Stimulated activated naive CD4-positive, alpha-beta T cell (primary cell): ENCODE measurements around the gene ZNF394.
A peak's percentile ranks its signal among the peaks of the same experiment; 100 is the strongest.
"Not testable (repeated sequence)": the region's sequence is repeated elsewhere in the genome, so short reads cannot be mapped to it uniquely, and the experiment has no call there.

ENCODE experiments used
- DNase-seq, 6 experiments: peaks; one replicate each; lab custom pipeline; 2025; lab: John Stamatoyannopoulos, UW

The ZNF394 gene

GRCh38 chr7:99499721-99500636 is at the start of gene ZNF394:
Gene ZNF394 (minus strand): TSS chr7:99500281. CDS start chr7:99500093, 188 bp downstream.
- DNase-seq, result peak; percentile 78 to 90 (median 85)

GRCh38 chr7:99549545-99549944 is 49.5 kb upstream of the ZNF394 start:
- not testable (repeated sequence) for DNase-seq

- DNase-seq, result not testable (repeated sequence)
These were observed 45.2 kb upstream of the ZNF394 start for GRCh38 chr7:99545308-99545707.

- DNase-seq, result no peak
These were observed 43.8 kb upstream of the ZNF394 start for GRCh38 chr7:99543916-99544315.

- no peak for DNase-seq
These were observed 43.1 kb upstream of the ZNF394 start for GRCh38 chr7:99543081-99543671.

GRCh38 chr7:99541212-99541611 is 41.1 kb upstream of the ZNF394 start:
- DNase-seq, result no peak

- no peak for DNase-seq
These were observed 40.5 kb upstream of the ZNF394 start for GRCh38 chr7:99540542-99540941.

- no peak for DNase-seq
These were observed 39.2 kb upstream of the ZNF394 start for GRCh38 chr7:99539213-99539811.

GRCh38 chr7:99535667-99536066 is 35.6 kb upstream of the ZNF394 start:
- no peak for DNase-seq

- no peak for DNase-seq
These were observed 31.3 kb upstream of the ZNF394 start for GRCh38 chr7:99531354-99531765.

- peak in 3 of 6 experiments; percentile 3 to 11 (median 7) for DNase-seq
These were observed 25.8 kb upstream of the ZNF394 start for GRCh38 chr7:99525713-99526440.

- DNase-seq, result no peak
These were observed 21.3 kb upstream of the ZNF394 start for GRCh38 chr7:99521399-99521798.

GRCh38 chr7:99514050-99514449 is 14.0 kb upstream of the ZNF394 start:
- no peak for DNase-seq

GRCh38 chr7:99505324-99505662 is 5.2 kb upstream of the ZNF394 start:
- peak in 1 of 6 experiments; percentile 40 for DNase-seq

- DNase-seq, result peak; percentile 93 to 100 (median 98)
These were observed 4.7 kb upstream of the ZNF394 start, which contains the start of gene ZKSCAN5 for GRCh38 chr7:99504603-99505323. Gene ZKSCAN5 (plus strand): TSS chr7:99504662. CDS start chr7:99506045, 1,383 bp downstream.

GRCh38 chr7:99504281-99504602 is 4.2 kb upstream of the ZNF394 start:
- DNase-seq, result peak in 1 of 6 experiments; percentile 95

- not testable (repeated sequence) for DNase-seq
These were observed 1.2 kb upstream of the ZNF394 start for GRCh38 chr7:99501236-99501635.

- no peak for DNase-seq
These were observed 542 bp upstream of the ZNF394 start for GRCh38 chr7:99500637-99501009.

- peak in 3 of 6 experiments; percentile 36 to 71 (median 67) for DNase-seq
These were observed 735 bp downstream of the ZNF394 start for GRCh38 chr7:99499371-99499720.

- no peak for DNase-seq
These were observed 1.5 kb downstream of the ZNF394 start for GRCh38 chr7:99498546-99498944.

- DNase-seq, result no peak
These were observed 2.1 kb downstream of the ZNF394 start for GRCh38 chr7:99497766-99498545.
